Astrocyte of the spinal cord (primary cell): ENCODE data around the gene RAB31.

Experiments used
- DNase-seq: peaks from one replicate; pipeline ENCODE4 v3.0.0; 2011; ENCODE audit warnings: low read depth, low spot score
- H3K4me3 ChIP-seq: 2 replicates; pipeline ENCODE4 v1.5.1; 2011; ENCODE audit warnings: low read depth, mild to moderate bottlenecking, low read length, moderate library complexity
- in situ Hi-C: cut with HindIII; loops from 2 replicates; pipeline ENCODE4 v1.10.0; 2017; ENCODE audit warnings: low sequenced_read_pairs
- TF ChIP-seq, protein P1 (sequence below): IDR thresholded peaks from 2 replicates; pipeline ENCODE4 v1.5.1; 2012; ENCODE audit warnings: low read depth, mild to moderate bottlenecking, low read length, inconsistent platforms

RAB31 gene

DNA sequence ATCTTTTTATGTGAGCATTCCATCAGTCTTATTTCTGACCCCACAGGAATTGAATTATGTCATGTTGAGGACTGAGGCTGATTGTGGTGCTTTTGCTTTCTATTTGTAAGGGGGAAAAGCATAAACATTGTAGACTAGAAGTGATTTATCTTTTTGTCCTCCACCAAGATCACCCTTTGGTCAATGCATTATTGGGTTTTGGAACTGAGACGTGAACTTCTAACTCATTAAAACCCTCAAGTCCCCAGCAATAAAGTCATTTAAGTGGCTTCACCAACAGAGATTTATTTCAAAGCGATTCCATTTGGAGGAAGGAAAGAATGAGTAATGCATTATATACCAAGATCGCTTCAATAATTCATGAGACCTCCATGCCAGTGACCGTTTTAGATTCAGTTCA is 102.2 kb downstream of the RAB31 start:
- no peak for DNase-seq
- H3K4me3 ChIP-seq: no peak overlapping the region
- TF ChIP-seq, protein P1, sequence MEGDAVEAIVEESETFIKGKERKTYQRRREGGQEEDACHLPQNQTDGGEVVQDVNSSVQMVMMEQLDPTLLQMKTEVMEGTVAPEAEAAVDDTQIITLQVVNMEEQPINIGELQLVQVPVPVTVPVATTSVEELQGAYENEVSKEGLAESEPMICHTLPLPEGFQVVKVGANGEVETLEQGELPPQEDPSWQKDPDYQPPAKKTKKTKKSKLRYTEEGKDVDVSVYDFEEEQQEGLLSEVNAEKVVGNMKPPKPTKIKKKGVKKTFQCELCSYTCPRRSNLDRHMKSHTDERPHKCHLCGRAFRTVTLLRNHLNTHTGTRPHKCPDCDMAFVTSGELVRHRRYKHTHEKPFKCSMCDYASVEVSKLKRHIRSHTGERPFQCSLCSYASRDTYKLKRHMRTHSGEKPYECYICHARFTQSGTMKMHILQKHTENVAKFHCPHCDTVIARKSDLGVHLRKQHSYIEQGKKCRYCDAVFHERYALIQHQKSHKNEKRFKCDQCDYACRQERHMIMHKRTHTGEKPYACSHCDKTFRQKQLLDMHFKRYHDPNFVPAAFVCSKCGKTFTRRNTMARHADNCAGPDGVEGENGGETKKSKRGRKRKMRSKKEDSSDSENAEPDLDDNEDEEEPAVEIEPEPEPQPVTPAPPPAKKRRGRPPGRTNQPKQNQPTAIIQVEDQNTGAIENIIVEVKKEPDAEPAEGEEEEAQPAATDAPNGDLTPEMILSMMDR: no peak
- in situ Hi-C loops: no loop called here

DNA sequence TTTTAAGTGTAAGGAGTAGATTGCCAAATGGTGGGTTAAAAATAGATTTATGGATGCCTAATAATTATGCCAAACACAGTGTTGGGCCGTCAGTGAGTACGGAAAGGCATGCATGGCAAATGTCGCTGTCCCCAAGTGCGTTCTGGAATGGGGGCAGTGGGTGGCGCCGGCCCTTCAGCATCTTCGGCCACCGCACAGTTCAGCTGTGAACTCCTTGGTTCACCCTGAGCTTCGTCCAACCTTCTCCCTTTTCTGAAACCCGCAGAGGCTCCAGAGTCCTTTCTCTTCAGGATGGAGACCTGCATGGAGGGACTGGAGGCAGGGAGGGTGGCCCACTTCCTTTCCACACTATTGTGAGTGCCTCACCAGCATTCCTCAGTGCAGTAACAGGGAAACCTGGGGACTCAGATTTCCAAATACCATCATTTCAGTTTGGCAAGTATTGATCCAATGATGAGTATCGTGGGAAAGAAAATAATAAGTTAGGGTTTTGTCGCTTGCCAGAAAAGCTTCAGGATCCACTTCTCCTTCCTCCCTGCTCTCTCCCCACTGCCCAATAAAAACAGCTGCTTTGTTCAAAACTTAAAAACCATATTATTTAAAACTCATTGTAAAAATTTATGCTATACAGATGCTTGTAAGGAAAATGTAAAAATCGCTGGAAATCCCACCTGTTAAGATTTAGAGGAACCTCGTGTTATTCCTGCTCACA is 103.0 kb downstream of the RAB31 start:
- TF ChIP-seq, protein P1: no peak
- no peak for DNase-seq
- in situ Hi-C loops: no loop called here
- no peak overlapping the region for H3K4me3 ChIP-seq

DNA sequence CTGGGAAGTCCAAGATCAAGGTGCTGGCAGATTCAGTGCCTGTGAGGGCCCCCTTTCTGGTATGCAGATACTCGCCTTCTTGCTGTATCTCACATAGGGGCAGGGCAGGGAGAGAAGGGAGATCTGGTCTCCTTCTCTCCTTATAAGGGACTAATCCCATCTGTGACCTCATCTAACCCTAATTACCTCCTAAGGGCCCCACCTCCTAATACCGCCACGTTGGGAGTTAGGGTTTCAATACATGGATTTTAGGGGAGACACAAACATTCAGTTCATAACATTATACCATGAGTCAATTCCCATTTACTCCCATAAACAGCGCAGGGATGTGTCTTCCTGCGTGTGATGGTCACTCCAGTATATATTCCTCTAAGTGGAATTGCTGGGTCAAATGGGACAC is 103.9 kb downstream of the RAB31 start:
- H3K4me3 ChIP-seq: no peak overlapping the region
- DNase-seq: no peak
- TF ChIP-seq, protein P1: no peak
- in situ Hi-C loops: no loop called here

DNA sequence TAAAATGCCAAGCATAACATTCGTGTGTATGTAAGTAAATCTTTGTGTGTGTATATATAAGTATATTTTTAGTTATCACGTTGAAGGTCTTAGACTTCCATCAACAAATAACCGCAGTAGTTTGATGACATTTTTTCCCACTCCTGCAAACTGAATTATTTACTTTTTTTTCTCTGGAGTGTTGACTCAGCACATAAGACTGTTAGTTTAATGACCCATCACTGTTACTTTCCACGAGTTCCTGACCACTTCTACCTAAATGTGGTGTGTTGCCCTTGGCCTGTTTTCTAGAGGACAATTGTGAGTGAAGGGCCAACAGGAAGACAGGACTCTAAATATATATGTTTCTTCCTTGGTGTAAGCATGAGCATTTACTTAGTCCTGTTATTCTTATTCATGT is 106.3 kb downstream of the RAB31 start:
- H3K4me3 ChIP-seq: no peak overlapping the region
- TF ChIP-seq, protein P1: no peak
- in situ Hi-C loops: no loop called here
- peak; percentile 91 for DNase-seq

DNA sequence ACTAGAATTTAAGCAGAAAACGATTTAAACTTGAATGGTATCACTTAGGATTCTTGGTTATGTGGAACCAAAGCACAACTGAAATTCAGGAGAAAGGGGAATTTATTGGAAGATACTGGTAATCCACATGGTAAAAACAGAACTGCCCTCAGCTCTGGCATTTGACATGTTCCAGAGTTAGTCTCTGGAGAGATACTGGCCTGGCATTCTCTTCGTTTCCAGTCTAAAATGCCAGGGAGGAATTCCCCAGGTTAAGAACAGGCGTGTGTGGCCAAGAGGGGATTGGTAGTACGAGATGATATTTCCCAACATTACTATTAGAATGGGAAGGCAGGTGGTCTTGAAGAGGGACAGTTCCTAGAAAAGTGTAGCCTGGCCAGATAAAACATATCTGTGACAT is 109.2 kb downstream of the RAB31 start:
- TF ChIP-seq, protein P1: no peak
- in situ Hi-C loops: no loop called here
- no peak overlapping the region for H3K4me3 ChIP-seq
- DNase-seq: no peak

DNA sequence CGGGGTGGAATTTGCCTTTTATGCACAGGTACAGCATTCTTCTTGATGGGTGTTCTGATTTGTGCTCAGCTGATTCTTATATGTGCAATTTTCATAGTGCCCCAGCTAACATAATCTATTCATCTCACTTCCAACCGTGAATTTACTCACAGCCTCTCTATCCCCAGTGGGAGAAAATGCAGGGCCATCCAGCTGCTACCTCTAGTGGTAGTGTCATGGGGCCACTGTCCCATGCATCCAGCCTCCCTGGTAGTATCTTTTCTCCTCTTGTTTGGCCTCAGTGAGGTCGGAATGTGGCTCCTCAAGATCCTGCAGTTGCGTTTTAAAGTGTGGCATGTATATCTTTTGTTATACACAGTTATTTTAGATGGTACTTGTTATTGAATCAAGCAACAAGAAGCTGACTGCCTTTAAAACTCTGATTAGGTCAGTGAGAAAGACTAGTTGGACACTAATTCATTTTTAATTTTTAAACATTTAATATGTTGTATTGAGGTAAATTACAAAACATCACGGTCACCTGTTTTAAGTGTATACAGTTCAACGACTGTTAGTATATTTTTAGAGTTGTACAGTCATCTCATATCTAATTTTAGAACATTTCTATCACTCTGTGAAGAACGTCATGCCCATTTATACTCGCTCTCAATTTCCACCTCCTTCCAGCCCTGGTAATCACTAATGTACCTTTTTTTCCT is 109.8 kb downstream of the RAB31 start:
- in situ Hi-C loops: no loop called here
- DNase-seq: no peak
- TF ChIP-seq, protein P1: no peak
- H3K4me3 ChIP-seq: no peak overlapping the region
